ENCODE data around the gene WFDC13. TPM values are rescaled to one million over a fixed set of nuclear protein-coding genes. Genes with fewer than 3 reads are reported as not detected.
"Not testable (repeated sequence)": the region's sequence is repeated elsewhere in the genome, so short reads cannot be mapped to it uniquely, and the experiment has no call there.

Gene WFDC13
- total and polyA plus RNA-seq, 5 donors from 2014 or later: not detected

GRCh38 chr20:45701104-45701503 lies 734 bp upstream of the WFDC13 start:
- H3K27ac Mint-ChIP-seq: no peak overlapping the region
- peaks cover 42% of the 10 kb centered on the region for H3K27me3 Mint-ChIP-seq
- Histone ChIP-seq H3K36me3 (ENCODE audit: control insufficient read depth, insufficient read depth, low read length) (no peaks in the 10 kb centered on the region), H3K4me3 (ENCODE audit: low read depth, low read length) (no peak overlapping the region), H3K27ac (ENCODE audit: insufficient read depth, low read length, poor library complexity, severe bottlenecking) (no peak overlapping the region), H3K27me3 (ENCODE audit: control insufficient read depth, insufficient read depth, low read length) (peaks cover 3% of the 10 kb centered on the region), H3K9me3 (ENCODE audit: control insufficient read depth in 2 of 2, low read length in 2 of 2) (no peaks in the 10 kb centered on the region), H3K4me1 (ENCODE audit: control insufficient read depth, insufficient read depth, low read length, poor library complexity, severe bottlenecking) (no peaks in the 10 kb centered on the region)
- H3K36me3 Mint-ChIP-seq: no peaks in the 10 kb centered on the region
- H3K4me3 Mint-ChIP-seq: no peak overlapping the region
- H3K9me3 Mint-ChIP-seq: no peaks in the 10 kb centered on the region
- DNase-seq (no peak), ATAC-seq (ENCODE audit: low read depth in 2 of 2) (no peak)
- H3K4me1 Mint-ChIP-seq: no peaks in the 10 kb centered on the region

- H3K4me1 Mint-ChIP-seq: no peaks in the 10 kb centered on the region
- H3K4me3 Mint-ChIP-seq: no peak within 1 kb of the TSS
- H3K9me3 Mint-ChIP-seq: peaks cover 0 to 2% (median 0%) of the 10 kb centered on the region in 7 donors
- no peaks in the 10 kb centered on the region for H3K9me3 ChIP-seq (ENCODE audit: control insufficient read depth in 2 of 2, low read length in 2 of 2)
- ATAC-seq (ENCODE audit: low read depth in 2 of 2) (no peak), DNase-seq (no peak)
- no peak within 1 kb of the TSS for H3K27ac Mint-ChIP-seq
- no peak within 1 kb of the TSS for H3K27ac ChIP-seq (ENCODE audit: insufficient read depth, low read length, poor library complexity, severe bottlenecking)
- peaks cover 33% of the 10 kb centered on the region for H3K27me3 Mint-ChIP-seq
- H3K4me3 ChIP-seq (ENCODE audit: low read depth, low read length): no peak within 1 kb of the TSS
- H3K36me3 ChIP-seq (ENCODE audit: control insufficient read depth, insufficient read depth, low read length): no peaks in the 10 kb centered on the region
- no peaks in the 10 kb centered on the region for H3K4me1 ChIP-seq (ENCODE audit: control insufficient read depth, insufficient read depth, low read length, poor library complexity, severe bottlenecking)
- H3K27me3 ChIP-seq (ENCODE audit: control insufficient read depth, insufficient read depth, low read length): peaks cover 14% of the 10 kb centered on the region
- H3K36me3 Mint-ChIP-seq: no peaks in the 10 kb centered on the region
Measured at GRCh38 chr20:45704969-45705637, 3.3 kb downstream of the WFDC13 start, which contains the start of gene WFDC10B. TSS of gene WFDC10B (minus strand) at chr20:45705019. CDS start at chr20:45685992, 19,027 bp downstream.

- not testable (repeated sequence) for H3K36me3 Mint-ChIP-seq; H3K9me3 Mint-ChIP-seq; H3K9me3 ChIP-seq (ENCODE audit: control insufficient read depth in 2 of 2, low read length in 2 of 2); H3K27me3 ChIP-seq (ENCODE audit: control insufficient read depth, insufficient read depth, low read length); ATAC-seq (ENCODE audit: low read depth in 2 of 2); H3K4me1 Mint-ChIP-seq; H3K4me3 Mint-ChIP-seq; H3K4me1 ChIP-seq (ENCODE audit: control insufficient read depth, insufficient read depth, low read length, poor library complexity, severe bottlenecking); DNase-seq; H3K27ac ChIP-seq (ENCODE audit: insufficient read depth, low read length, poor library complexity, severe bottlenecking); H3K4me3 ChIP-seq (ENCODE audit: low read depth, low read length); H3K36me3 ChIP-seq (ENCODE audit: control insufficient read depth, insufficient read depth, low read length); H3K27ac Mint-ChIP-seq
- peaks cover 34% of the 10 kb centered on the region for H3K27me3 Mint-ChIP-seq
Measured at GRCh38 chr20:45716141-45716688, 14.4 kb downstream of the WFDC13 start.

- peaks cover 27% of the 10 kb centered on the region for H3K27me3 Mint-ChIP-seq
- DNase-seq: no peak
- Histone ChIP-seq H3K36me3 (ENCODE audit: control insufficient read depth, insufficient read depth, low read length) (no peaks in the 10 kb centered on the region), H3K9me3 (ENCODE audit: control insufficient read depth in 2 of 2, low read length in 2 of 2) (no peaks in the 10 kb centered on the region), H3K27me3 (ENCODE audit: control insufficient read depth, insufficient read depth, low read length) (peaks cover 11% of the 10 kb centered on the region), H3K4me3 (ENCODE audit: low read depth, low read length) (no peak within 1 kb of the TSS), H3K4me1 (ENCODE audit: control insufficient read depth, insufficient read depth, low read length, poor library complexity, severe bottlenecking) (no peaks in the 10 kb centered on the region), H3K27ac (ENCODE audit: insufficient read depth, low read length, poor library complexity, severe bottlenecking) (no peak within 1 kb of the TSS)
- H3K9me3 Mint-ChIP-seq: peaks cover 0 to 6% (median 0%) of the 10 kb centered on the region in 7 donors
- H3K36me3 Mint-ChIP-seq: no peaks in the 10 kb centered on the region
- no peaks in the 10 kb centered on the region for H3K4me1 Mint-ChIP-seq
- no peak within 1 kb of the TSS for H3K4me3 Mint-ChIP-seq
- no peak within 1 kb of the TSS for H3K27ac Mint-ChIP-seq
- no peak for ATAC-seq (ENCODE audit: low read depth in 2 of 2)
Measured at GRCh38 chr20:45722047-45722446, 20.2 kb downstream of the WFDC13 start, which contains the start of gene SPINT4. TSS of gene SPINT4 (plus strand) at chr20:45722347. CDS start at chr20:45722368, 21 bp downstream.

- peaks cover 11% of the 10 kb centered on the region for H3K27me3 ChIP-seq (ENCODE audit: control insufficient read depth, insufficient read depth, low read length)
- H3K4me1 ChIP-seq (ENCODE audit: control insufficient read depth, insufficient read depth, low read length, poor library complexity, severe bottlenecking): no peaks in the 10 kb centered on the region
- no peaks in the 10 kb centered on the region for H3K9me3 ChIP-seq (ENCODE audit: control insufficient read depth in 2 of 2, low read length in 2 of 2)
- Mint-ChIP-seq H3K4me3 (no peak overlapping the region), H3K27me3 (peaks cover 17% of the 10 kb centered on the region), H3K9me3 (peaks cover 0 to 4% (median 0%) of the 10 kb centered on the region in 7 donors), H3K36me3 (no peaks in the 10 kb centered on the region), H3K4me1 (no peaks in the 10 kb centered on the region), H3K27ac (no peak overlapping the region)
- no peaks in the 10 kb centered on the region for H3K36me3 ChIP-seq (ENCODE audit: control insufficient read depth, insufficient read depth, low read length)
- H3K27ac ChIP-seq (ENCODE audit: insufficient read depth, low read length, poor library complexity, severe bottlenecking): no peak overlapping the region
- ATAC-seq (ENCODE audit: low read depth in 2 of 2) (no peak), DNase-seq (no peak)
- H3K4me3 ChIP-seq (ENCODE audit: low read depth, low read length): no peak overlapping the region
Measured at GRCh38 chr20:45725134-45725533, 23.3 kb downstream of the WFDC13 start.

GRCh38 chr20:45727044-45727443 lies 25.2 kb downstream of the WFDC13 start:
- ATAC-seq (ENCODE audit: low read depth in 2 of 2): no peak
- Histone ChIP-seq H3K36me3 (ENCODE audit: control insufficient read depth, insufficient read depth, low read length) (no peaks in the 10 kb centered on the region), H3K4me1 (ENCODE audit: control insufficient read depth, insufficient read depth, low read length, poor library complexity, severe bottlenecking) (no peaks in the 10 kb centered on the region), H3K27me3 (ENCODE audit: control insufficient read depth, insufficient read depth, low read length) (peaks cover 13% of the 10 kb centered on the region), H3K9me3 (ENCODE audit: control insufficient read depth in 2 of 2, low read length in 2 of 2) (peaks cover 5 to 7% of the 10 kb centered on the region in 2 experiments), H3K27ac (ENCODE audit: insufficient read depth, low read length, poor library complexity, severe bottlenecking) (no peak overlapping the region), H3K4me3 (ENCODE audit: low read depth, low read length) (no peak overlapping the region)
- H3K36me3 Mint-ChIP-seq: peaks cover 3% of the 10 kb centered on the region
- H3K4me3 Mint-ChIP-seq: no peak overlapping the region
- H3K27me3 Mint-ChIP-seq: peaks cover 22% of the 10 kb centered on the region
- peaks cover 0 to 15% (median 5%) of the 10 kb centered on the region in 7 donors for H3K9me3 Mint-ChIP-seq
- H3K4me1 Mint-ChIP-seq: no peaks in the 10 kb centered on the region
- DNase-seq: no peak
- no peak overlapping the region for H3K27ac Mint-ChIP-seq

- Histone ChIP-seq H3K4me3 (ENCODE audit: low read depth, low read length) (no peak overlapping the region), H3K4me1 (ENCODE audit: control insufficient read depth, insufficient read depth, low read length, poor library complexity, severe bottlenecking) (no peaks in the 10 kb centered on the region), H3K27ac (ENCODE audit: insufficient read depth, low read length, poor library complexity, severe bottlenecking) (no peak overlapping the region), H3K27me3 (ENCODE audit: control insufficient read depth, insufficient read depth, low read length) (peaks cover 2% of the 10 kb centered on the region), H3K36me3 (ENCODE audit: control insufficient read depth, insufficient read depth, low read length) (no peaks in the 10 kb centered on the region), H3K9me3 (ENCODE audit: control insufficient read depth in 2 of 2, low read length in 2 of 2) (peaks cover 13 to 22% of the 10 kb centered on the region in 2 experiments)
- Mint-ChIP-seq H3K9me3 (peaks cover 0 to 23% (median 8%) of the 10 kb centered on the region in 7 donors), H3K4me1 (no peaks in the 10 kb centered on the region), H3K36me3 (peaks cover 3% of the 10 kb centered on the region), H3K4me3 (no peak overlapping the region), H3K27me3 (peaks cover 40% of the 10 kb centered on the region), H3K27ac (no peak overlapping the region)
- ATAC-seq (ENCODE audit: low read depth in 2 of 2): no peak
- no peak for DNase-seq
Measured at GRCh38 chr20:45732199-45732598, 30.4 kb downstream of the WFDC13 start.

GRCh38 chr20:45735552-45735951 lies 33.7 kb downstream of the WFDC13 start:
- Histone ChIP-seq H3K4me1 (ENCODE audit: control insufficient read depth, insufficient read depth, low read length, poor library complexity, severe bottlenecking) (no peaks in the 10 kb centered on the region), H3K27ac (ENCODE audit: insufficient read depth, low read length, poor library complexity, severe bottlenecking) (no peak overlapping the region), H3K9me3 (ENCODE audit: control insufficient read depth in 2 of 2, low read length in 2 of 2) (peaks cover 13 to 22% of the 10 kb centered on the region in 2 experiments), H3K36me3 (ENCODE audit: control insufficient read depth, insufficient read depth, low read length) (no peaks in the 10 kb centered on the region), H3K4me3 (ENCODE audit: low read depth, low read length) (no peak overlapping the region), H3K27me3 (ENCODE audit: control insufficient read depth, insufficient read depth, low read length) (peaks cover 5% of the 10 kb centered on the region)
- Mint-ChIP-seq H3K9me3 (peaks cover 0 to 19% (median 8%) of the 10 kb centered on the region in 7 donors), H3K36me3 (peaks cover 3% of the 10 kb centered on the region), H3K4me3 (no peak overlapping the region), H3K4me1 (no peaks in the 10 kb centered on the region), H3K27me3 (peaks cover 46% of the 10 kb centered on the region), H3K27ac (no peak overlapping the region)
- ATAC-seq (ENCODE audit: low read depth in 2 of 2) (no peak), DNase-seq (no peak)

All from CD4-positive, CD25-positive, alpha-beta regulatory T cell (primary cell).